ENCODE data around the gene ZFAND4. TPM values are rescaled to one million over a fixed set of nuclear protein-coding genes. Genes with fewer than 3 reads are reported as not detected.

The ZFAND4 gene
- total and polyA plus RNA-seq, 9 of the 15 experiments (the other 6 are each of a cell fraction or from before 2014, with no cell fraction given) = 0.42 to 3.0 (median 1.5) TPM

GRCh38 chr10:45594276-45595157, 78.1 kb downstream of the ZFAND4 start (continued):
- peak in 1 of 2 experiments; percentile 96; a peak in 2 of 4 replicates for TF ChIP-seq RCOR1 (IDR thresholded peaks at IDR 0.05; ENCODE audit: borderline replicate concordance in 1 of 2, low read depth in 2 of 2, low read length in 2 of 2)
- TF ChIP-seq NR3C1 (CRISPR knock-in tag; IDR thresholded peaks at IDR 0.05) = peak; percentile 85; the same call in 1 of the 2 replicates
- 0 out of 2 replicates have a peak, but pooled peaks have one; percentile 11 for TF ChIP-seq ZNF134 (CRISPR knock-in tag; conservative IDR thresholded peaks at IDR 0.05)
- TF ChIP-seq MTA3 (IDR thresholded peaks at IDR 0.05; ENCODE audit: borderline replicate concordance) = peak; percentile 72; the same call in 1 of the 2 replicates
- peak; percentile 100 for TF ChIP-seq USF2 (CRISPR knock-in tag; IDR thresholded peaks at IDR 0.05)
- TF ChIP-seq DNMT1 (IDR thresholded peaks at IDR 0.05) = no peak
- peak; percentile 29; the same call in 1 of the 2 replicates for TF ChIP-seq MAFK (IDR thresholded peaks at IDR 0.05; ENCODE audit: low read length)
- peak; percentile 99 for TF ChIP-seq FOXJ2 (tag; IDR thresholded peaks at IDR 0.05)
- TF ChIP-seq KLF6 (CRISPR knock-in tag; IDR thresholded peaks at IDR 0.05; ENCODE audit: borderline replicate concordance) = peak; percentile 93; the same call in 1 of the 2 replicates
- 0 out of 2 replicates have a peak, but pooled peaks have one; percentile 30 for TF ChIP-seq KLF16 (IDR thresholded peaks at IDR 0.05)
- TF ChIP-seq ZBTB12 (CRISPR knock-in tag; IDR thresholded peaks at IDR 0.05) = peak; percentile 72; the same call in 1 of the 2 replicates
- TF ChIP-seq MEF2A (IDR thresholded peaks at IDR 0.05; ENCODE audit: control insufficient read depth, low read depth, low read length) = 0 out of 2 replicates have a peak, but pooled peaks have one; percentile 79
- peak; percentile 87; the same call in 1 of the 2 replicates for TF ChIP-seq PHF8 (IDR thresholded peaks at IDR 0.05; ENCODE audit: borderline replicate concordance, low read length)
- peak; percentile 98 for TF ChIP-seq SIN3B (IDR thresholded peaks at IDR 0.05; ENCODE audit: low read depth)
- peak; percentile 97 for TF ChIP-seq CBX1 (IDR thresholded peaks at IDR 0.05; ENCODE audit: low read depth)
- TF ChIP-seq RNF2 (IDR thresholded peaks at IDR 0.05) = peak; percentile 92
- TF ChIP-seq HES1 (IDR thresholded peaks at IDR 0.05; ENCODE audit: low read depth) = no peak
- TF ChIP-seq MYC (IDR thresholded peaks at IDR 0.05; ENCODE audit: low read depth, low read length) = peak; percentile 83
- no peak for TF ChIP-seq MYC (CRISPR knock-in tag; IDR thresholded peaks at IDR 0.05; ENCODE audit: borderline replicate concordance, low read depth)
- 0 out of 2 replicates have a peak, but pooled peaks have one; percentile 53 for TF ChIP-seq ZNF165 (CRISPR knock-in tag; IDR thresholded peaks at IDR 0.05; ENCODE audit: borderline replicate concordance)
- peak; percentile 37; the same call in 1 of the 2 replicates for TF ChIP-seq ZBTB43 (CRISPR knock-in tag; IDR thresholded peaks at IDR 0.05)
- peak in 1 of 2 experiments; percentile 87; a peak in 3 of 4 replicates for TF ChIP-seq TBL1XR1 (IDR thresholded peaks at IDR 0.05; ENCODE audit: low read length in 2 of 2)
- peak; percentile 67; the same call in 1 of the 2 replicates for TF ChIP-seq FOXJ3 (CRISPR knock-in tag; IDR thresholded peaks at IDR 0.05)
- peak; percentile 95 for TF ChIP-seq ZBTB7A (IDR thresholded peaks at IDR 0.05; ENCODE audit: borderline replicate concordance, control insufficient read depth, low read depth, low read length)
- no peak for TF ChIP-seq STAG1 (CRISPR knock-in tag; IDR thresholded peaks at IDR 0.05; ENCODE audit: borderline replicate concordance)
